ENCODE results near the gene MESP2.

GRCh38 chr15:89770041-89770440, 6.1 kb upstream of the MESP2 start:
- TF ChIP-seq CTCF (IDR thresholded peaks at IDR 0.05; ENCODE audit: low read depth, low read length, missing input control): no peak
- no peak for TF ChIP-seq JUND (IDR thresholded peaks at IDR 0.05)
- no peak for TF ChIP-seq FOXA2 (IDR thresholded peaks at IDR 0.05)

Data from liver (tissue), 3 donors.